ENCODE measurements around the gene GTPBP1.

DNA sequence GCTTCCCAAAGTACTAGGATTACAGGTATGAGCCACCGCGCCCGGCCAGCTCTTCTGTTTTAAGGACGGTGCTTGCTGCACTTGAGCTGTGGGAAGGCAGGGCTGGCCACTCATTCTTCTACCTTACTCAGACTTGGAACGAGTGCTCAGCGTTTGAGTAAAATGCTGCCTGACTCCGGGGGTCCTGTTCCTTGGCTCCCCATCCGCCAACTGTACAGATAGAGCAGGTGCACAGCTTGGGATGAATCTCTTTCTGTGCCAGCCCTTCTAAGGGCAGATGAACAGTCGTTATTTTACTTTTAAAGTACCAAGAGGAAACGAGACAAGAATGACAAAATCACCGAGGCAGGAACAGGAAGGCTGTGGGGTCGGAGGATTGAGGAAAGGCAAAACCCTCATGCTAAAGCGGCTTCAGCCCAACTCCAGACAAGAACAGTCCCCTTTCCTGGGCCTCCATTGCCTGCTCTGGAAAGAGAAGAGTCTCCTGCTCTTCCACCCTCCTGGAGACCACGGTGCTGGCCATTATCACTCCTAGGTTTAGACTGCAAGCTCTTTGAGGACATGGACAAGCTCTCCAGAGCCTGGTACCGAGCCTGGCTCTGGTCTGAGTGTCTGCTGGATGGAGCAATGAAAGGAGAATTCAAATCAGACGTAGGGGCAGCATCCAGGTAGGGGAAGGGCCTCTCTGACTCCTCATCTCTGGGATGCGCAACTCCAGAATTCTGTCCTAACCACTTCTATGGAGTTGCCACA, 51.1 kb downstream of the GTPBP1 start:
- TF ChIP-seq GATA2 (IDR thresholded peaks at IDR 0.05; ENCODE audit: low read depth, low read length) (no peak), GATA3 (IDR thresholded peaks at IDR 0.05; ENCODE audit: low read depth, low read length) (no peak)
